Measurements from ENCODE around the gene GLRX3.

DNA sequence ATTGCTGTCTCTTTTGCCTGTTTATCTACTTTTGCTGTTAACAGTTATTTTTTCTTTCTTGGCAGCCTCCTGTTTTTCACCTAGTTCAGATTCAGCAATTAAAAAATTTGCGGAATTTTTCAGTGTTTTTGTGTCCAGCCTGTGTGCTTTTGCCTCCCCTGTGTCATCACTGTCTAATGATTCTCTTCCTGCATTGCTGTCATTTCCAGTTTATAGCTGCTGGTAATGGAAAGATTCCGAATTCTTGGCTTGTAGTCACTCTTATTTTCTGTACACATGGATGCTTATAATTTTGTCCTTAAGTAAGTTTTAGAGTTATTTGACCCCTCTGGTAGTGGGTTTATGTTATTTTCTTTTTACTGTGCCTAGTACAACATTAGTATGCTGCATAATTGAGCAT is 25.1 kb downstream of the GLRX3 start:
- TF ChIP-seq, protein P1, sequence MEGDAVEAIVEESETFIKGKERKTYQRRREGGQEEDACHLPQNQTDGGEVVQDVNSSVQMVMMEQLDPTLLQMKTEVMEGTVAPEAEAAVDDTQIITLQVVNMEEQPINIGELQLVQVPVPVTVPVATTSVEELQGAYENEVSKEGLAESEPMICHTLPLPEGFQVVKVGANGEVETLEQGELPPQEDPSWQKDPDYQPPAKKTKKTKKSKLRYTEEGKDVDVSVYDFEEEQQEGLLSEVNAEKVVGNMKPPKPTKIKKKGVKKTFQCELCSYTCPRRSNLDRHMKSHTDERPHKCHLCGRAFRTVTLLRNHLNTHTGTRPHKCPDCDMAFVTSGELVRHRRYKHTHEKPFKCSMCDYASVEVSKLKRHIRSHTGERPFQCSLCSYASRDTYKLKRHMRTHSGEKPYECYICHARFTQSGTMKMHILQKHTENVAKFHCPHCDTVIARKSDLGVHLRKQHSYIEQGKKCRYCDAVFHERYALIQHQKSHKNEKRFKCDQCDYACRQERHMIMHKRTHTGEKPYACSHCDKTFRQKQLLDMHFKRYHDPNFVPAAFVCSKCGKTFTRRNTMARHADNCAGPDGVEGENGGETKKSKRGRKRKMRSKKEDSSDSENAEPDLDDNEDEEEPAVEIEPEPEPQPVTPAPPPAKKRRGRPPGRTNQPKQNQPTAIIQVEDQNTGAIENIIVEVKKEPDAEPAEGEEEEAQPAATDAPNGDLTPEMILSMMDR (IDR thresholded peaks at IDR 0.05), result no peak
- TF ChIP-seq POLR2AphosphoS5 (IDR thresholded peaks at IDR 0.05; ENCODE audit: low read depth, low read length), result no peak

Data from Panc1 (cell line).